ENCODE data around the gene GRHL1.

The GRHL1 gene

GRCh38 chr2:9946076-9946475 lies 5.4 kb upstream of the GRHL1 start:
- ChIA-PET CTCF (interaction anchor here (1.3 to 3.3 kb wide), 2 partner anchors 26 to 132 kb away, joined by 4 to 18 read pairs; no protein-coding TSS in a partner anchor), POLR2A (no interaction called here)
- no peak for TF ChIP-seq CTCF (IDR thresholded peaks at IDR 0.05; ENCODE audit: insufficient read depth, low read length, missing control alignments)
- no peak for DNase-seq (ENCODE audit: low read depth, low spot score)
- H3K4me3 ChIP-seq (ENCODE audit: low read depth, low read length) = no peak overlapping the region

- no peak for DNase-seq (ENCODE audit: low read depth, low spot score)
- ChIA-PET POLR2A (no interaction called here), CTCF (interaction anchor here (0.6 to 3.3 kb wide), 5 partner anchors 9 to 132 kb away, joined by 3 to 18 read pairs (median 3); no protein-coding TSS in a partner anchor)
- no peak overlapping the region for H3K4me3 ChIP-seq (ENCODE audit: low read depth, low read length)
- no peak for TF ChIP-seq CTCF (IDR thresholded peaks at IDR 0.05; ENCODE audit: insufficient read depth, low read length, missing control alignments)
Measured at GRCh38 chr2:9946818-9947217, 4.7 kb upstream of the GRHL1 start.

GRCh38 chr2:9948721-9949120 lies 2.8 kb upstream of the GRHL1 start:
- POLR2A ChIA-PET = interaction anchor here (0.6 kb wide), 1 partner anchor 245 kb away, joined by 3 read pairs; no protein-coding TSS in a partner anchor
- CTCF ChIA-PET = interaction anchor here (0.6 to 1.4 kb wide), 3 partner anchors 10 to 135 kb away, joined by 3 read pairs; no protein-coding TSS in a partner anchor
- no peak for DNase-seq (ENCODE audit: low read depth, low spot score)
- no peak overlapping the region for H3K4me3 ChIP-seq (ENCODE audit: low read depth, low read length)
- TF ChIP-seq CTCF (IDR thresholded peaks at IDR 0.05; ENCODE audit: insufficient read depth, low read length, missing control alignments) = no peak

GRCh38 chr2:9949239-9949991 lies 2.1 kb upstream of the GRHL1 start:
- no peak for TF ChIP-seq CTCF (IDR thresholded peaks at IDR 0.05; ENCODE audit: insufficient read depth, low read length, missing control alignments)
- no peak overlapping the region for H3K4me3 ChIP-seq (ENCODE audit: low read depth, low read length)
- CTCF ChIA-PET = interaction anchor here (0.6 to 0.7 kb wide), 2 partner anchors 21 to 136 kb away, joined by 3 read pairs; no protein-coding TSS in a partner anchor
- POLR2A ChIA-PET = no interaction called here
- DNase-seq (ENCODE audit: low read depth, low spot score) = no peak

- POLR2A ChIA-PET = no interaction called here
- no peak overlapping the region for H3K4me3 ChIP-seq (ENCODE audit: low read depth, low read length)
- TF ChIP-seq CTCF (IDR thresholded peaks at IDR 0.05; ENCODE audit: insufficient read depth, low read length, missing control alignments) = no peak
- DNase-seq (ENCODE audit: low read depth, low spot score) = no peak
- CTCF ChIA-PET = interaction anchor here (1.1 kb wide), 1 partner anchor 136 kb away, joined by 3 read pairs; no protein-coding TSS in a partner anchor
Measured at GRCh38 chr2:9949992-9950520, 1.4 kb upstream of the GRHL1 start.

GRCh38 chr2:9950521-9951271 lies 797 bp upstream of the GRHL1 start:
- no peak for DNase-seq (ENCODE audit: low read depth, low spot score)

More at GRCh38 chr2:9950521-9951271, 797 bp upstream of the GRHL1 start:
- TF ChIP-seq CTCF (IDR thresholded peaks at IDR 0.05; ENCODE audit: insufficient read depth, low read length, missing control alignments) = no peak
- peak overlapping the region; percentile 58 for H3K4me3 ChIP-seq (ENCODE audit: low read depth, low read length)
- ChIA-PET CTCF (interaction anchor here (1.1 kb wide), 1 partner anchor 137 kb away, joined by 3 read pairs; no protein-coding TSS in a partner anchor), POLR2A (no interaction called here)
